Measurements from ENCODE around the gene RALGAPA1. TPM values are rescaled to one million over a fixed set of nuclear protein-coding genes. Genes with fewer than 3 reads are reported as not detected.
"Not testable (repeated sequence)": the region's sequence is repeated elsewhere in the genome, so short reads cannot be mapped to it uniquely, and the experiment has no call there.

Gene RALGAPA1
- total and polyA plus RNA-seq, 7 donors = 10.2 to 89.9 (median 58.6) TPM

DNA sequence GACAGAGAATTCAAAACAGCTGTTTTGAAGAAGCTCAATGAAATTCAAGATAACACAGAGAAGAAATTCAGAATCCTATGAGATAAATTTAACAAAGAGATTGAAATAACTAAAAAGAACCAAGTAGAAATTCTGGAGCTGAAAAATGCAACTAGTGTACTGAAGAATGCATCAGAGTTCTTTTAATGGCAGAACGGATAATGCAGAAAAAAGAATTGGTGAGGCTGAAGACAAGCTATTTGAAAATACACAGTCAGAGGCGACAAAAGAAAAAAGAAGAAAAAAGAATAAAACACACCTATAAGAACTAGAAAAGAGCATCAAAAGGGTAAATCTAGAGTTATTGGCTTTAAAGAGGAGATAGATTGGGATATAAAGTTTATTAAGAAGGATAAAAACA is 171.8 kb downstream of the RALGAPA1 start:
- H3K27me3 ChIP-seq = no peaks in the 10 kb centered on the region
- peaks cover 0 to 2% (median 0%) of the 10 kb centered on the region in 4 donors for H3K9me3 ChIP-seq
- WGBS, 2 donors = 95 to 98% methylated on average over 2 of the region's 2 CpGs
- no peak overlapping the region for H3K4me3 ChIP-seq
- TF ChIP-seq, protein P1, sequence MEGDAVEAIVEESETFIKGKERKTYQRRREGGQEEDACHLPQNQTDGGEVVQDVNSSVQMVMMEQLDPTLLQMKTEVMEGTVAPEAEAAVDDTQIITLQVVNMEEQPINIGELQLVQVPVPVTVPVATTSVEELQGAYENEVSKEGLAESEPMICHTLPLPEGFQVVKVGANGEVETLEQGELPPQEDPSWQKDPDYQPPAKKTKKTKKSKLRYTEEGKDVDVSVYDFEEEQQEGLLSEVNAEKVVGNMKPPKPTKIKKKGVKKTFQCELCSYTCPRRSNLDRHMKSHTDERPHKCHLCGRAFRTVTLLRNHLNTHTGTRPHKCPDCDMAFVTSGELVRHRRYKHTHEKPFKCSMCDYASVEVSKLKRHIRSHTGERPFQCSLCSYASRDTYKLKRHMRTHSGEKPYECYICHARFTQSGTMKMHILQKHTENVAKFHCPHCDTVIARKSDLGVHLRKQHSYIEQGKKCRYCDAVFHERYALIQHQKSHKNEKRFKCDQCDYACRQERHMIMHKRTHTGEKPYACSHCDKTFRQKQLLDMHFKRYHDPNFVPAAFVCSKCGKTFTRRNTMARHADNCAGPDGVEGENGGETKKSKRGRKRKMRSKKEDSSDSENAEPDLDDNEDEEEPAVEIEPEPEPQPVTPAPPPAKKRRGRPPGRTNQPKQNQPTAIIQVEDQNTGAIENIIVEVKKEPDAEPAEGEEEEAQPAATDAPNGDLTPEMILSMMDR (IDR thresholded peaks at IDR 0.05) = no peak
- TF ChIP-seq POLR2AphosphoS5 (IDR thresholded peaks at IDR 0.05) = no peak
- no peak for TF ChIP-seq EP300 (IDR thresholded peaks at IDR 0.05)
- TF ChIP-seq POLR2A (IDR thresholded peaks at IDR 0.05) = no peak
- no peak overlapping the region for H3K27ac ChIP-seq
- H3K36me3 ChIP-seq = peaks cover 0 to 47% (median 6%) of the 10 kb centered on the region in 4 donors
- H3K4me1 ChIP-seq = no peaks in the 10 kb centered on the region
- DNase-seq = no peak
- intact Hi-C loops (cut with DNase I) = no loop called here

DNA sequence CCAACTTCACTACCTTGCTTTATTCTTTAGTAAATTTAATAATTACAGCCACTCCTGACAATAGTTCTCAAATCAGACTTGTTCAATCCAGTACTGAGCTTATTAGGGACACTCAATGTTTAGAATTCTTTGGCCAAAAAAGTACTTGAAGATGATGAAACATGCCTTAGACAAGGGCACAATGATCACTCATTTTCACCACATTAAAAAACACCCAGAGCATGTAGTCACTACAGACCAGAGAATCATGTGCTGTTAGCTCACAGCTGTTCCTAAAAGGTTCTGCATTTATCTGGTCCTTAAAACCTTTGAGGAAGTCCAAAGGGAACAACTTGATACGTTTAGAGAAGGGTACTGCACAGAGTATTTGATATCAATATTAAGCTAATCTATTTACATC is 176.4 kb downstream of the RALGAPA1 start:
- no peak overlapping the region for H3K27ac ChIP-seq
- H3K9me3 ChIP-seq = no peaks in the 10 kb centered on the region
- no peak for DNase-seq
- intact Hi-C loops (cut with DNase I) = no loop called here
- peaks cover 0 to 33% (median 6%) of the 10 kb centered on the region in 4 donors for H3K36me3 ChIP-seq
- TF ChIP-seq EP300 (IDR thresholded peaks at IDR 0.05) (no peak), POLR2AphosphoS5 (IDR thresholded peaks at IDR 0.05) (no peak), POLR2A (IDR thresholded peaks at IDR 0.05) (no peak)
- TF ChIP-seq, protein P1 (IDR thresholded peaks at IDR 0.05) = no peak
- no peaks in the 10 kb centered on the region for H3K27me3 ChIP-seq
- no peak overlapping the region for H3K4me3 ChIP-seq
- H3K4me1 ChIP-seq = no peaks in the 10 kb centered on the region
- 57 to 64% methylated on average over 1 of the region's 1 CpG for WGBS, 2 donors

DNA sequence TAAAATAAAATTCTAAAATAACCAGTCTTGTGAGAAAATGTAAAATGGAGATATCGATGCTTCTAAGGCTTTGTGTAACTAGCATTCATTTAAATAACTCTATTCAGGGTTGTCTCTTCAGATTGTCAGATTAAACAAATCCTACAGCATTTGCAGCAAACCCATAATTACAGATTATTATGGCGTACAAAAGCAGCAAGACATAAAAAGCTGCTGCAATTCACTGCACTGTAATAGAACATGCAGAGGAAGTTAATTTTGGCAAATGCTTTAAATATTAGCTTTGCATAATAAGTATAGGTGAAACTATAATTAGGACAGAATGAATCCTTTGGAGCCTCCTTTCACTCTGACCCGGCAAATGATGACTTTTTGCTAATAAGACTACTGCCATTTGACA is 176.8 kb downstream of the RALGAPA1 start:
- no peaks in the 10 kb centered on the region for H3K27me3 ChIP-seq
- no peak overlapping the region for H3K4me3 ChIP-seq
- WGBS, 2 donors = 92 to 96% methylated on average over 3 of the region's 3 CpGs
- DNase-seq = no peak
- H3K27ac ChIP-seq = no peak overlapping the region
- H3K4me1 ChIP-seq = no peaks in the 10 kb centered on the region
- H3K9me3 ChIP-seq = no peaks in the 10 kb centered on the region
- intact Hi-C loops (cut with DNase I) = no loop called here
- no peak for TF ChIP-seq EP300 (IDR thresholded peaks at IDR 0.05)
- no peak for TF ChIP-seq POLR2AphosphoS5 (IDR thresholded peaks at IDR 0.05)
- TF ChIP-seq, protein P1 (IDR thresholded peaks at IDR 0.05) = no peak
- TF ChIP-seq POLR2A (IDR thresholded peaks at IDR 0.05) = no peak
- H3K36me3 ChIP-seq = peaks cover 0 to 31% (median 6%) of the 10 kb centered on the region in 4 donors

DNA sequence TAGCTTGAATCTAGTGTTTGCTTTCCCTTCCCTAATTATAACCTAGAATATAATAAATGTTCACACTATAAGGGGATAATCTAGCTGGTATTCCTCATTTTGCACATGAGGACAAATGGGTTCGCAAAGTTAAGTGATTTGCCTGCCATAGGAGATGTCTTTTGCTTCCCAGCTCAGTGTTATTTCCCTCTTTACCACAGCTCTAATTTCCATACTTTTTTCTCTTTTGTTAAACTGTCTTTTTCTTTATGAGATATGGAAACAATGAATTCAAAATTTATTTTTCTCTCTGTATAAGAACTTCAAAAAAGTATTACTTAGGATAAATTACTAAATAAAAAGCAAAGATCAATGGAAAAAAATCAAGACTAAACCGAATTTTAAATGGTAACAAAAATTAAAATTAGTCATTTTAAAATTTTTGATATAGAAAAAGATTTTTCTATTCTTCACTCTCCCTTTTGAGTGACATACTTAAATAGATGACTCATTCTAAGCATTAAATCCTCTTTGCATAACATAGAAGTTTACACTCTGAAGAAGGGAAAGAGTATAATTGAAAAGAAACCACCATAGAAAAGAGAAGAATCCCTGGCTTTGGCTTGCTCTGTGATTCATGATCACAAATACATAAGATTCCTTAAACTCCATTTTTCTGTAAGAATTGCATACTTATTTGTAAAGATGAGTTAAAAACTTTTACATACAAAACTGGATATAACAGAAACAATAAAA is 177.9 kb downstream of the RALGAPA1 start:
- Histone ChIP-seq H3K27me3 (no peaks in the 10 kb centered on the region), H3K4me3 (no peak overlapping the region), H3K9me3 (no peaks in the 10 kb centered on the region), H3K27ac (no peak overlapping the region), H3K4me1 (no peaks in the 10 kb centered on the region), H3K36me3 (peaks cover 0 to 33% (median 0%) of the 10 kb centered on the region in 4 donors)
- DNase-seq = no peak
- 93 to 95% methylated on average over 2 of the region's 2 CpGs for WGBS, 2 donors
- intact Hi-C loops (cut with DNase I) = no loop called here
- TF ChIP-seq POLR2AphosphoS5 (IDR thresholded peaks at IDR 0.05) (no peak), EP300 (IDR thresholded peaks at IDR 0.05) (no peak)

GRCh38 chr14:35628989-35629388 is 180.1 kb downstream of the RALGAPA1 start:
- no peak overlapping the region for H3K4me3 ChIP-seq
- no peaks in the 10 kb centered on the region for H3K27me3 ChIP-seq
- TF ChIP-seq, protein P1 (IDR thresholded peaks at IDR 0.05) = no peak
- TF ChIP-seq EP300 (IDR thresholded peaks at IDR 0.05) (no peak), POLR2A (IDR thresholded peaks at IDR 0.05) (no peak), POLR2AphosphoS5 (IDR thresholded peaks at IDR 0.05) (no peak)
- H3K27ac ChIP-seq = no peak overlapping the region
- intact Hi-C loops (cut with DNase I) = no loop called here
- H3K9me3 ChIP-seq = no peaks in the 10 kb centered on the region
- 89 to 92% methylated on average over 3 of the region's 3 CpGs for WGBS, 2 donors
- no peak for DNase-seq
- H3K4me1 ChIP-seq = no peaks in the 10 kb centered on the region
- peaks cover 0 to 27% (median 0%) of the 10 kb centered on the region in 4 donors for H3K36me3 ChIP-seq

GRCh38 chr14:35626947-35627346 is 182.1 kb downstream of the RALGAPA1 start:
- H3K27me3 ChIP-seq; H3K4me1 ChIP-seq; H3K4me3 ChIP-seq; intact Hi-C loops (cut with DNase I); H3K27ac ChIP-seq; H3K9me3 ChIP-seq; DNase-seq: not testable (repeated sequence)
- WGBS, 2 donors = 76 to 90% methylated on average over 2 of the region's 2 CpGs
- H3K36me3 ChIP-seq = peaks cover 0 to 41% (median 2%) of the 10 kb centered on the region in 4 donors

- H3K27ac ChIP-seq; DNase-seq; H3K27me3 ChIP-seq; H3K4me1 ChIP-seq; H3K9me3 ChIP-seq; H3K4me3 ChIP-seq; intact Hi-C loops (cut with DNase I): not testable (repeated sequence)
- WGBS, 2 donors = 96 to 98% methylated on average over 4 of the region's 4 CpGs
- H3K36me3 ChIP-seq = peaks cover 0 to 42% (median 2%) of the 10 kb centered on the region in 4 donors
Observed at GRCh38 chr14:35621996-35622395, 187.1 kb downstream of the RALGAPA1 start.

DNA sequence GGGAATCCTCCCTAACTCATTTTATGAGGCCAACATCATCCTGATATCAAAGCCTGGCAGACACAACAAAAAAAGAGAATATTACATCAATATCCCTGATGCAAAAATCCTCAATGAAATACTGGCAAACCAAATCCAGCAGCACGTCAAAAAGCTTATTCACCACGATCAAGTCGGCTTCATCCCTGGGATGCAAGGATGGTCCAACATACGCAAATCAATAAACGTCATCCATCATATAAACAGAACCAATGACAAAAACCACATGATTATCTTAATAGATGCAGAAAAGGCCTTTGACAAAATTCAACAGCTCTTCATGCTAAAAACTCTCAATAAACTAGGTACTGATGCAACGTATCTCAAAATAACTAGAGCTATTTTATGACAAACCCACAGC is 189.1 kb downstream of the RALGAPA1 start:
- H3K27ac ChIP-seq; H3K4me1 ChIP-seq; H3K9me3 ChIP-seq; H3K4me3 ChIP-seq; H3K27me3 ChIP-seq; DNase-seq; intact Hi-C loops (cut with DNase I): not testable (repeated sequence)
- H3K36me3 ChIP-seq = peaks cover 0 to 35% (median 2%) of the 10 kb centered on the region in 4 donors
- 92 to 96% methylated on average over 6 of the region's 6 CpGs for WGBS, 2 donors

Measured in sigmoid colon (tissue), 7 donors.